ENCODE measurements around the gene MPIG6B. TPM values are rescaled to one million over a fixed set of nuclear protein-coding genes. Genes with fewer than 3 reads are reported as not detected.

Gene MPIG6B
- polyA plus RNA-seq, 2 of the 4 experiments (the other 2 are of a cell fraction) = not detected

DNA sequence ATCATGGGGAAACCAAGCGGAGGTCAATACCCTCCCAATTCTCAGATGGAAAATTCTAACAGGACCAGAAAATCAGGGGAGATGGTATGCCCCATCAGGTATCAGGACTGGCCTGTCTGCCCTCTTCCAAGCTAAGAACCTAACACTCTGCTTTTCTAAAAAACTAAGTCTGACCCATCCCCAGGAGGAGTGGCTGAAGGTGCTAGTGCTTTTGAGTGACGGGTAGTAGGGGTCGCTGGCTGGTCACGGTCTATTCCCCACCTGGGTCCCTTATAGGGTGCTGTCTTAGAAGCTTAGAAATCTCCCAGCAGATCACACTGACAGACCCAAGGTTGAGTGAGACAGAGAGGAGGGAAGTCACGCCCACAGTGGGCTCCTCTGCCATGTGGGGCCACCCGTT lies 29.6 kb upstream of the MPIG6B start:
- Histone ChIP-seq H3K9me3 (no peaks in the 10 kb centered on the region), H3K4me3 (no peak overlapping the region), H3K4me1 (no peaks in the 10 kb centered on the region; the same call in 2 of the 3 replicates), H3K27ac (no peak overlapping the region), H3K4me2 (no peak overlapping the region)
- ChIA-PET CTCF (interaction anchor here (0.6 to 1.8 kb wide), 6 partner anchors 10 to 170 kb away, joined by 3 to 9 read pairs (median 3); partner anchors contain the start of genes ABHD16A and DDAH2), POLR2A (interaction anchor here (1.2 to 1.4 kb wide), 2 partner anchors 122 to 134 kb away, joined by 3 to 5 read pairs; partner anchors contain the start of genes HSPA1A, HSPA1B and HSPA1L)
- TF ChIP-seq FOSL2 (IDR thresholded peaks at IDR 0.05) (no peak), FOSL2 (CRISPR knock-in tag; IDR thresholded peaks at IDR 0.05) (no peak), CHD4 (IDR thresholded peaks at IDR 0.05; ENCODE audit: borderline replicate concordance) (no peak), RARB (CRISPR knock-in tag; IDR thresholded peaks at IDR 0.05) (no peak), HOXB13 (CRISPR knock-in tag; IDR thresholded peaks at IDR 0.05; ENCODE audit: low read depth) (no peak), RFX5 (IDR thresholded peaks at IDR 0.05) (no peak), CEBPB (IDR thresholded peaks at IDR 0.05) (no peak), REST (IDR thresholded peaks at IDR 0.05) (no peak), TFCP2L1 (CRISPR knock-in tag; IDR thresholded peaks at IDR 0.05) (no peak), EHMT2 (IDR thresholded peaks at IDR 0.05; ENCODE audit: low read depth) (no peak)
- 94% methylated on average over 4 of the region's 6 CpGs for WGBS (ENCODE audit: missing lambda C conversion rate)
- ATAC-seq = no peak
- DNase-seq (ENCODE audit: low read depth in 1 of 2, low spot score in 1 of 2) = no peak
- no peak for FAIRE-seq

DNA sequence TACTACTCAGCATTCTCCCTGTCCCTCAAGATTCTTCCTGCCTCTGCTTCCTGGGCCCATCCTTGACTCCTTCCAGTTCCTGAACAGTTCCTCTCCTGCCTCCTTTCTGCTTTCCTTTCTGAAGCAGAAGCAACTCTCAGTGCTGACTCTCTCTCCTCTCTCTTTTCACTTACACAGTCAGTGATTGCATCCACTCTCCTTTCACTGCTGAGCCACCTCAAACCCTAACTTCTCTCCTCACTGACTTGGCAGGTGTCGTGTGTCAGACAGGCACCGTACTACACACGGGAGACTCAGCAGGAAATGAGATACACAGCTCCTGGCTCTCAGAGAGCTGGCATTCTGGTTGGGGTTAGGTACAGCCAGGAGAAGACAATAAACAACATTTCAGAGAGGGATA lies 25.6 kb upstream of the MPIG6B start:
- TF ChIP-seq POLR2A (IDR thresholded peaks at IDR 0.05; ENCODE audit: low read length) (no peak), HDAC2 (IDR thresholded peaks at IDR 0.05) (no peak), FOSL2 (IDR thresholded peaks at IDR 0.05) (no peak), FOSL2 (CRISPR knock-in tag; IDR thresholded peaks at IDR 0.05) (no peak), EP300 (IDR thresholded peaks at IDR 0.05) (no peak), FOXS1 (CRISPR knock-in tag; IDR thresholded peaks at IDR 0.05) (no peak), KDM5A (IDR thresholded peaks at IDR 0.05) (no peak), CTCF (IDR thresholded peaks at IDR 0.05) (no peak), RNF2 (IDR thresholded peaks at IDR 0.05; ENCODE audit: borderline replicate concordance, low read depth) (no peak), TP53 (CRISPR knock-in tag; IDR thresholded peaks at IDR 0.05) (no peak)
- TF ChIP-seq, protein P1, sequence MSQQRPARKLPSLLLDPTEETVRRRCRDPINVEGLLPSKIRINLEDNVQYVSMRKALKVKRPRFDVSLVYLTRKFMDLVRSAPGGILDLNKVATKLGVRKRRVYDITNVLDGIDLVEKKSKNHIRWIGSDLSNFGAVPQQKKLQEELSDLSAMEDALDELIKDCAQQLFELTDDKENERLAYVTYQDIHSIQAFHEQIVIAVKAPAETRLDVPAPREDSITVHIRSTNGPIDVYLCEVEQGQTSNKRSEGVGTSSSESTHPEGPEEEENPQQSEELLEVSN (IDR thresholded peaks at IDR 0.05; ENCODE audit: borderline replicate concordance, low read depth) = no peak
- Histone ChIP-seq H3K4me2 (no peak overlapping the region), H3K4me3 (no peak overlapping the region), H3K9me3 (no peaks in the 10 kb centered on the region), H3K27ac (no peak overlapping the region), H3K4me1 (peaks cover 13% of the 10 kb centered on the region; the same call in 2 of the 3 replicates)
- ATAC-seq (no peak), DNase-seq (ENCODE audit: low read depth in 1 of 2, low spot score in 1 of 2) (no peak), FAIRE-seq (no peak)
- WGBS (ENCODE audit: missing lambda C conversion rate) = 63% methylated on average over 3 of the region's 3 CpGs
- CTCF ChIA-PET = interaction anchor here (1.4 kb wide), 1 partner anchor 93 kb away, joined by 3 read pairs; no protein-coding TSS in a partner anchor
- POLR2A ChIA-PET = no interaction called here
